Urinary bladder (tissue), 4 donors: ENCODE measurements around the gene PPP2R2C. TPM values are rescaled to one million over a fixed set of nuclear protein-coding genes. Genes with fewer than 3 reads are reported as not detected.

ENCODE experiments used
- DNase-seq: peaks from one replicate; pipeline ENCODE4 v3.0.0-alpha.2; 2015; ENCODE audit errors: extremely low spot score
- H3K27ac ChIP-seq: one replicate; pipeline ENCODE4 v1.5.1; 2013; ENCODE audit warnings: low read depth, mild to moderate bottlenecking, moderate library complexity
- H3K36me3 ChIP-seq: one replicate; pipeline ENCODE4 v1.6.1; 2013; ENCODE audit warnings: mild to moderate bottlenecking, moderate library complexity; ENCODE audit not compliant: insufficient read depth
- H3K4me1 ChIP-seq: one replicate; pipeline ENCODE4 v1.6.1; 2013; ENCODE audit warnings: mild to moderate bottlenecking, moderate library complexity; ENCODE audit not compliant: insufficient read depth
- H3K4me3 ChIP-seq: one replicate; pipeline ENCODE4 v1.5.1; 2013; ENCODE audit warnings: low read depth, low read length
- WGBS: extraction: QIAGEN DNeasy Blood & Tissue Kit; methylation state at CpG from one replicate; pipeline ENCODE4 v1.1.7; 2013; 5-methylcytosine and 5-hydroxymethylcytosine counted together
- polyA plus RNA-seq: library from polyadenylated mRNA; stranded (reverse); fragments of 200-250 nt; gene quantifications from one replicate; pipeline ENCODE4 v1.2.3, GENCODE V29; 2013
- total RNA-seq: library from RNA; depleted of rRNA; stranded (reverse); fragments of >200 nt; gene quantifications from one replicate; pipeline ENCODE4 v1.2.3, GENCODE V29; 2014
- donor health status: healthy with polysubstance abuse.
- donor health status: healthy.

PPP2R2C gene
- total and polyA plus RNA-seq, 2 donors, result 0.94 to 3.0 TPM

- peak; percentile 32 for DNase-seq
- no peak overlapping the region for H3K4me3 ChIP-seq
- H3K4me1 ChIP-seq, result no peaks in the 10 kb centered on the region
- no peaks in the 10 kb centered on the region for H3K36me3 ChIP-seq
- 10% methylated on average over 21 of the region's 21 CpGs for WGBS
- no peak overlapping the region for H3K27ac ChIP-seq
Observed at GRCh38 chr4:6327220-6327917, 145.0 kb downstream of the PPP2R2C start.

- no peaks in the 10 kb centered on the region for H3K4me1 ChIP-seq
- H3K27ac ChIP-seq, result no peak overlapping the region
- no peak for DNase-seq
- no peaks in the 10 kb centered on the region for H3K36me3 ChIP-seq
- 92% methylated on average over 28 of the region's 28 CpGs for WGBS
- H3K4me3 ChIP-seq, result no peak overlapping the region
Observed at GRCh38 chr4:6326312-6327060, 145.9 kb downstream of the PPP2R2C start.

GRCh38 chr4:6325788-6326290 is 146.6 kb downstream of the PPP2R2C start:
- H3K27ac ChIP-seq, result peak overlapping the region; percentile 42
- 88% methylated on average over 14 of the region's 14 CpGs for WGBS

DNA sequence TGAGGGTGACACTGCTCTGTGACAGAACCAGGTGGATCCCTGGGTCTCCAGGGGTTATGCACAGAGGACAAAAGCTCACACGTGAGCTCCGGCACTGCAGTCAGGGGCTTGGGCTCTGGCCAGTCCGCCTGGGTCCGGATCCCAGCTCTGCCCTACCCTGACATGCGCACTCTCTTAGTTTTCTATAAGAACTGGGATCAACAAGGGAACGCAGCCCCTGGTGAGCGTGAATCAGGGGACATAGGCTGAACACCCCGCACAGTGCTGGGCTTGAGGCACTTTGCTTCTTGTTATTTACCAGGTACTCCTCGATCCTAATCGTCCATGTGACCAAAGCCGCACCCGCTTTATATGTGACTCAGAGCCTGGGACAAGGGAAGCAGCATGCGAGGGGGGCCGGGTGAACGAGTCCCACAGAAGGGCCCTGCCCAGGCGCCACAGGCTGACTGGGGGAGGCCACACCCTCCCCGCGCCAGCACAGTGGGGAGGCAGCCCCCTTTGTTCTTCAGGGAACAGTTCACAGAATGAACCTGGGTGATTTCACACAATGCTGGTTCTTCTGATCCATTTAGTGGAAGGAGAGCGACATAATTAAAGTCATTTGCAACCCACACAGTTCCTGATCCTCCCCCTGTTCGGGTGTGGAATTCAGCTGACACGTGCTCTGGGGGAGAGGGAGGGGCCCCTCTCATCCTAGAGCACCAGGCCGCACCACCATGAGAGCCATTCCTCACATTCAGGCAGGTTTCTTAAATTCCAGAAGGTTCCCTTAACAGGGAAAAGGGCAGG is 147.2 kb downstream of the PPP2R2C start:
- H3K36me3 ChIP-seq, result no peaks in the 10 kb centered on the region
- 46% methylated on average over 22 of the region's 22 CpGs for WGBS

More at GRCh38 chr4:6325788-6326290, 146.6 kb downstream of the PPP2R2C start:
- Histone ChIP-seq H3K4me1 (no peaks in the 10 kb centered on the region), H3K36me3 (no peaks in the 10 kb centered on the region), H3K4me3 (no peak overlapping the region)
- no peak for DNase-seq

GRCh38 chr4:6324461-6324998 is 147.9 kb downstream of the PPP2R2C start:
- Histone ChIP-seq H3K27ac (peak overlapping the region; percentile 76), H3K4me3 (no peak overlapping the region), H3K4me1 (no peaks in the 10 kb centered on the region), H3K36me3 (no peaks in the 10 kb centered on the region)
- 46% methylated on average over 15 of the region's 15 CpGs for WGBS
- DNase-seq, result peak; percentile 2

More for the DNA sequence above, 147.2 kb downstream of the PPP2R2C start:
- Histone ChIP-seq H3K4me1 (no peaks in the 10 kb centered on the region), H3K27ac (peak overlapping the region; percentile 76), H3K4me3 (no peak overlapping the region)
- DNase-seq, result peak; percentile 75

GRCh38 chr4:6322761-6323566 is 149.4 kb downstream of the PPP2R2C start:
- Histone ChIP-seq H3K27ac (no peak overlapping the region), H3K4me3 (no peak overlapping the region), H3K4me1 (no peaks in the 10 kb centered on the region), H3K36me3 (no peaks in the 10 kb centered on the region)
- WGBS, result 84% methylated on average over 33 of the region's 33 CpGs
- DNase-seq, result no peak

GRCh38 chr4:6322067-6322760 is 150.2 kb downstream of the PPP2R2C start:
- WGBS, result 89% methylated on average over 23 of the region's 23 CpGs
- DNase-seq, result no peak
- Histone ChIP-seq H3K4me3 (no peak overlapping the region), H3K4me1 (no peaks in the 10 kb centered on the region), H3K36me3 (no peaks in the 10 kb centered on the region), H3K27ac (no peak overlapping the region)

DNA sequence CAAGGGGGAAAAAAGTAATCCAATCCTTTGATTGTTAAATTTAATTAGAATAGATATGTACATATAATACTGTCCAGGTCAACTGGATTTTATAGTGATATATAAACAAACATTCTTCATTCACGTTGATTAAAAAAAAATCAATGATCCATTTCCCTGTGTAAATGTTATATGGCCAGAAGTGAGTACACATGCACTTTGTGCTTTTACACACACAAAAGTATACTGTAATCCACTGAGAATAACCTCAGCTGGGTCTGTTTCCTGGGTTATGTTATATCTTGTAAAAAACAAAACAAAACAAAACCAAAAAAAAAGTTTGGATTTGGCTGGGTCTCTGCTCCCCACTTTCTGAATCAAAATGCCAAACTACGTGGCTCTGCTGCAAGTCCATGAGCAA is 151.1 kb downstream of the PPP2R2C start:
- H3K36me3 ChIP-seq, result no peaks in the 10 kb centered on the region
- H3K4me1 ChIP-seq, result no peaks in the 10 kb centered on the region
- no peak for DNase-seq
- H3K27ac ChIP-seq, result no peak overlapping the region
- WGBS, result 67% methylated on average over 2 of the region's 2 CpGs
- no peak overlapping the region for H3K4me3 ChIP-seq

GRCh38 chr4:6320663-6321062 is 151.8 kb downstream of the PPP2R2C start:
- DNase-seq, result no peak
- Histone ChIP-seq H3K27ac (no peak overlapping the region), H3K36me3 (no peaks in the 10 kb centered on the region), H3K4me1 (no peaks in the 10 kb centered on the region), H3K4me3 (no peak overlapping the region)
- WGBS, result 82% methylated on average over 6 of the region's 6 CpGs

DNA sequence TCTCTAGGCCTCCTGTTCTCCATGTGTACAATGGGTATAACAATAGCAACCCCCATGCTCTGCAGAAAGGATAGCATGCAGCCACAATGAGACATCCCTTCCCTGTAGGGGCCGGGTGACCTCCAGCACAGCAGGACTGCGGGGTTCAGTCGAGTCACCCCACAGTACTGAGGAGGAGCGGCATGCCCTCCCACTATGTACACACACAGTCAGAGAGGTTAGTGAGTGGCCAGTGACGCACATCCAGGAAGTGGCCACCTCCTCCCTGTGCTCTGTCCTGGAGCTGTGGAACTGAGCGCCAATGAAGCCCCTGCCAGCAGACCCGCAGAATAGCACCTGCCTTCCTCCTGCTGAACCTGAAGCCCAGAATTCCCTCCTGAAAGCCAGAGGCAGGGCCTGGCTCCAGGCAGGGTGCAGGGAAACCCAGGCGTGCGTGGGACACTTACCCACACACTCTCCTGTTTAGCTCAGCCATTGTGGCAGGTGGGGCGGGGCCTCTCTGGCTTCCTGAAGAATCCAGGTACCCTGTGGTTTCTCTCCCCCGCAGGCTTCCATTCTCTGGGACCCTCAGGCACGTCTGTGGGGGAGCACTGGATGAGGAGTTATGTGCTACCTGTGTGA is 152.8 kb downstream of the PPP2R2C start:
- 82% methylated on average over 12 of the region's 12 CpGs for WGBS
- H3K4me1 ChIP-seq, result no peaks in the 10 kb centered on the region

GRCh38 chr4:6318206-6318605 is 154.2 kb downstream of the PPP2R2C start:
- no peaks in the 10 kb centered on the region for H3K36me3 ChIP-seq
- DNase-seq, result no peak
- H3K4me1 ChIP-seq, result no peaks in the 10 kb centered on the region
- H3K27ac ChIP-seq, result no peak overlapping the region
- H3K4me3 ChIP-seq, result no peak overlapping the region
- 76% methylated on average over 12 of the region's 12 CpGs for WGBS

More for the DNA sequence above, 152.8 kb downstream of the PPP2R2C start:
- H3K4me3 ChIP-seq, result no peak overlapping the region
- H3K27ac ChIP-seq, result no peak overlapping the region
- DNase-seq, result no peak
- no peaks in the 10 kb centered on the region for H3K36me3 ChIP-seq

DNA sequence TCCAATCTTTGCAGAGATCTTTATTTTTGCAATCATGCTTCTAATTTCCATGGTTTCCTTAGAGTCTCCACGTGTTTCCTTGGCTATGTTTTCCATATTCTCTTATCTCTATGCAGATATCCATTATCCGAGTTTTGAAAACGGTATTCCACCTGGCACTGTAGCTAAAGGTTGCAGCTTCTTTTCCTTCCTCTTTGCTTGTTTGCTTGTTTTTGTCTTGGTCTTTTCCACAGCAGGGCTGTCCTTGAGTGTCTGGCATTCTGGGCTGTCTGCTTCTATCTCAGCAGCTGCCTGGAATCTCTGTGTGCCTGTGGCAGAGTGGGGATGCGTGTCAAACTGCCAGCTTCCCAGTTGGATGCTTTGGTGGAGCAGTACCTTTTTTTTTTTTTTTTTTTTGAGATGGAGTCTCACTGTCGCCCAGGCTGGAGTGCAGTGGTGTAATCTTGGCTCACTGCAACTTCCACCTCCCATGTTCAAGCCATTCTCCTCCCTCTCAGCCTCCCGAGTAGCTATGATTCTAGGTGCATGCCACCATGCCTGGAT is 155.9 kb downstream of the PPP2R2C start:
- WGBS, result 49% methylated on average over 6 of the region's 6 CpGs
- Histone ChIP-seq H3K4me3 (no peak overlapping the region), H3K27ac (no peak overlapping the region), H3K36me3 (no peaks in the 10 kb centered on the region), H3K4me1 (no peaks in the 10 kb centered on the region)
- no peak for DNase-seq
